ENCODE data around the gene UBC. TPM values are rescaled to one million over a fixed set of nuclear protein-coding genes. Genes with fewer than 3 reads are reported as not detected.

Gene UBC
- total and polyA plus RNA-seq, 9 of the 15 experiments (the other 6 are each of a cell fraction or from before 2014, with no cell fraction given), result 533 to 1,153 (median 813) TPM

DNA sequence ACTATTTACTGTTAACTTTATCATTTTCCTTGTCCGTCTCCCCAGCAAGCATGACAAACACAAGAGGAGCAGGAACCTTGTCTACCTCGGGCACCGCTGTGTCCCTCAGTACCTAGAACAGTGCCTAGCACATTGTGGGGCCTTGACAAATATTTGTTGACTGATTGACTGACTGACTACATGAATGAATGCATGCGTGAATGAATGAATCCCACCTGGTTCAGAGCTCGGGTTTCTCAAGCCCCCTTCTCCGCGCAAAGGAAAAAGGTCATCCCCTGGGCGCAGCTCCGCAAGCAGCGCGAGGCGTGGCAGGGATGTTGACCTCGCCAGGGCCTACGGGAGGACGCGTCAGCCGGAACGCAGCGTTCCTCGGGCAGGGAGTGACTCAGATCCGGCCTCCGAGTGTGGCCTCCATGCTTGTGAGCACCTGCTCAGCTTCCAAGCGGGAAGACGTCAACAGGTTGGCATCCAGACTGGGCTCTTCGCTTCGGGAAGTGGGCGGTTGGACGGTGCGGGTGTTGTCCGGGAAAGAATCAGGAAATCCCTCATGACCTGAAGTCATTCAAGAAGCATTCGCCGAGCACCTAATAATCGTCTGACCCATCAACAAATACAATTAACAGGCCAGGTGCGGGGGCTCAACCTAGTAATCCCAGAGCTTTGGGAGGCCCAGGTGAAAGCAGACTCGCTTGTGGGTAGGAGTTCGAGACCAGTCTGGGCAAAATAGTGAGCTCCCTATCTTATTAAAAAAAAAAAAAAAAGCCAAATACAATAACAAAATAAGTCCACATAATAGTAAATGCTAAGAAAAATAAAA, 13.9 kb upstream of the UBC start (continued):
- TF ChIP-seq LCOR (CRISPR knock-in tag; IDR thresholded peaks at IDR 0.05) (peak; percentile 75), ZNF444 (CRISPR knock-in tag; IDR thresholded peaks at IDR 0.05) (no peak), KDM1A (IDR thresholded peaks at IDR 0.05) (peak in 1 of 2 experiments; percentile 9; a peak in 1 of 4 replicates), SMAD4 (CRISPR knock-in tag; conservative IDR thresholded peaks at IDR 0.05) (no peak), DPF2 (IDR thresholded peaks at IDR 0.05) (no peak), RBFOX2 (IDR thresholded peaks at IDR 0.05; ENCODE audit: low read depth, low read length) (peak; percentile 37; the same call in 1 of the 2 replicates), TCF3 (CRISPR knock-in tag; IDR thresholded peaks at IDR 0.05) (0 out of 2 replicates have a peak, but pooled peaks have one; percentile 6), JUND (IDR thresholded peaks at IDR 0.05; ENCODE audit: borderline replicate concordance, low read depth, low read length) (no peak), JUND (tag; IDR thresholded peaks at IDR 0.05; ENCODE audit: borderline replicate concordance, low read depth, low read length) (0 out of 3 replicates have a peak, but pooled peaks have one; percentile 3), NR4A1 (CRISPR knock-in tag; IDR thresholded peaks at IDR 0.05) (no peak), NR4A1 (tag; IDR thresholded peaks at IDR 0.05) (no peak), TAF7 (tag; IDR thresholded peaks at IDR 0.05) (no peak), ETV5 (CRISPR knock-in tag; IDR thresholded peaks at IDR 0.05; ENCODE audit: low read depth) (0 out of 2 replicates have a peak, but pooled peaks have one; percentile 73), RCOR1 (IDR thresholded peaks at IDR 0.05; ENCODE audit: borderline replicate concordance in 1 of 2, low read depth in 2 of 2, low read length in 2 of 2) (peak in 1 of 2 experiments; percentile 4; a peak in 1 of 4 replicates), BCOR (IDR thresholded peaks at IDR 0.05) (peak; percentile 74; the same call in 1 of the 2 replicates), DACH1 (IDR thresholded peaks at IDR 0.05; ENCODE audit: partially characterized antibody) (no peak), NRF1 (conservative IDR thresholded peaks at IDR 0.05 in 1 of 2, IDR thresholded peaks at IDR 0.05 in 1 of 2) (0 out of 4 replicates have a peak, but pooled peaks of 1 of the 2 experiments have one; percentile 3), CBFA2T2 (conservative IDR thresholded peaks at IDR 0.05) (no peak)
- TF ChIP-seq, protein P1, sequence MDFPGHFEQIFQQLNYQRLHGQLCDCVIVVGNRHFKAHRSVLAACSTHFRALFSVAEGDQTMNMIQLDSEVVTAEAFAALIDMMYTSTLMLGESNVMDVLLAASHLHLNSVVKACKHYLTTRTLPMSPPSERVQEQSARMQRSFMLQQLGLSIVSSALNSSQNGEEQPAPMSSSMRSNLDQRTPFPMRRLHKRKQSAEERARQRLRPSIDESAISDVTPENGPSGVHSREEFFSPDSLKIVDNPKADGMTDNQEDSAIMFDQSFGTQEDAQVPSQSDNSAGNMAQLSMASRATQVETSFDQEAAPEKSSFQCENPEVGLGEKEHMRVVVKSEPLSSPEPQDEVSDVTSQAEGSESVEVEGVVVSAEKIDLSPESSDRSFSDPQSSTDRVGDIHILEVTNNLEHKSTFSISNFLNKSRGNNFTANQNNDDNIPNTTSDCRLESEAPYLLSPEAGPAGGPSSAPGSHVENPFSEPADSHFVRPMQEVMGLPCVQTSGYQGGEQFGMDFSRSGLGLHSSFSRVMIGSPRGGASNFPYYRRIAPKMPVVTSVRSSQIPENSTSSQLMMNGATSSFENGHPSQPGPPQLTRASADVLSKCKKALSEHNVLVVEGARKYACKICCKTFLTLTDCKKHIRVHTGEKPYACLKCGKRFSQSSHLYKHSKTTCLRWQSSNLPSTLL (IDR thresholded peaks at IDR 0.05), result no peak
- TF ChIP-seq, protein P2, sequence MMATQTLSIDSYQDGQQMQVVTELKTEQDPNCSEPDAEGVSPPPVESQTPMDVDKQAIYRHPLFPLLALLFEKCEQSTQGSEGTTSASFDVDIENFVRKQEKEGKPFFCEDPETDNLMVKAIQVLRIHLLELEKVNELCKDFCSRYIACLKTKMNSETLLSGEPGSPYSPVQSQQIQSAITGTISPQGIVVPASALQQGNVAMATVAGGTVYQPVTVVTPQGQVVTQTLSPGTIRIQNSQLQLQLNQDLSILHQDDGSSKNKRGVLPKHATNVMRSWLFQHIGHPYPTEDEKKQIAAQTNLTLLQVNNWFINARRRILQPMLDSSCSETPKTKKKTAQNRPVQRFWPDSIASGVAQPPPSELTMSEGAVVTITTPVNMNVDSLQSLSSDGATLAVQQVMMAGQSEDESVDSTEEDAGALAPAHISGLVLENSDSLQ (IDR thresholded peaks at IDR 0.05), result peak; percentile 55; the same call in 1 of the 2 replicates
- TF ChIP-seq, protein P3, sequence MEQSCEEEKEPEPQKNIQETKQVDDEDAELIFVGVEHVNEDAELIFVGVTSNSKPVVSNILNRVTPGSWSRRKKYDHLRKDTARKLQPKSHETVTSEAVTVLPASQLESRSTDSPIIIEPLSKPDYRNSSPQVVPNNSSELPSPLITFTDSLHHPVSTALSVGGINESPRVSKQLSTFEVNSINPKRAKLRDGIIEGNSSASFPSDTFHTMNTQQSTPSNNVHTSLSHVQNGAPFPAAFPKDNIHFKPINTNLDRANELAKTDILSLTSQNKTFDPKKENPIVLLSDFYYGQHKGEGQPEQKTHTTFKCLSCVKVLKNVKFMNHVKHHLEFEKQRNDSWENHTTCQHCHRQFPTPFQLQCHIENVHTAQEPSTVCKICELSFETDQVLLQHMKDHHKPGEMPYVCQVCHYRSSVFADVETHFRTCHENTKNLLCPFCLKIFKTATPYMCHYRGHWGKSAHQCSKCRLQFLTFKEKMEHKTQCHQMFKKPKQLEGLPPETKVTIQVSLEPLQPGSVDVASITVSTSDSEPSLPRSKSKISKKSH (CRISPR knock-in tag; IDR thresholded peaks at IDR 0.05), result no peak
- TF ChIP-seq, protein P4, sequence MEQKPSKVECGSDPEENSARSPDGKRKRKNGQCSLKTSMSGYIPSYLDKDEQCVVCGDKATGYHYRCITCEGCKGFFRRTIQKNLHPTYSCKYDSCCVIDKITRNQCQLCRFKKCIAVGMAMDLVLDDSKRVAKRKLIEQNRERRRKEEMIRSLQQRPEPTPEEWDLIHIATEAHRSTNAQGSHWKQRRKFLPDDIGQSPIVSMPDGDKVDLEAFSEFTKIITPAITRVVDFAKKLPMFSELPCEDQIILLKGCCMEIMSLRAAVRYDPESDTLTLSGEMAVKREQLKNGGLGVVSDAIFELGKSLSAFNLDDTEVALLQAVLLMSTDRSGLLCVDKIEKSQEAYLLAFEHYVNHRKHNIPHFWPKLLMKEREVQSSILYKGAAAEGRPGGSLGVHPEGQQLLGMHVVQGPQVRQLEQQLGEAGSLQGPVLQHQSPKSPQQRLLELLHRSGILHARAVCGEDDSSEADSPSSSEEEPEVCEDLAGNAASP (IDR thresholded peaks at IDR 0.05), result no peak
- TF ChIP-seq, protein P5, sequence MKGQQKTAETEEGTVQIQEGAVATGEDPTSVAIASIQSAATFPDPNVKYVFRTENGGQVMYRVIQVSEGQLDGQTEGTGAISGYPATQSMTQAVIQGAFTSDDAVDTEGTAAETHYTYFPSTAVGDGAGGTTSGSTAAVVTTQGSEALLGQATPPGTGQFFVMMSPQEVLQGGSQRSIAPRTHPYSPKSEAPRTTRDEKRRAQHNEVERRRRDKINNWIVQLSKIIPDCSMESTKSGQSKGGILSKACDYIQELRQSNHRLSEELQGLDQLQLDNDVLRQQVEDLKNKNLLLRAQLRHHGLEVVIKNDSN (CRISPR knock-in tag; IDR thresholded peaks at IDR 0.05), result no peak

Data from K562 (cell line).